Stimulated activated naive B cell treated with anti-CD40 and anti-IgM and Interleukin-4, amounts not matched to agents 10 μg/mL and 1 μg/mL and 100 μg/mL, for 72 hours (primary cell): ENCODE results near the gene RAMAC.
"Not testable (repeated sequence)": the region's sequence is repeated elsewhere in the genome, so short reads cannot be mapped to it uniquely, and the experiment has no call there.

Source experiments
- ATAC-seq, 2 donors: fragments of 150-1000 bp; cut with Tn5 transposase; replicated peaks; 2 replicates each; pipeline ENCODE4 v1.10.0; 2021; ENCODE audit warnings: moderate library complexity in 1 of 2
- DNase-seq: peaks from one replicate; pipeline ENCODE4 v3.0.0; 2021
- H3K27ac Mint-ChIP-seq: one replicate; pipeline ENCODE4 v1.8.0; 2022; ENCODE audit warnings: mild to moderate bottlenecking, mixed read lengths
- H3K27me3 Mint-ChIP-seq, 2 donors: one replicate each; pipeline ENCODE4 v1.8.0; 2022; ENCODE audit warnings: mixed read lengths in 2 of 2
- H3K36me3 Mint-ChIP-seq, 2 donors: one replicate each; pipeline ENCODE4 v1.8.0; 2022; ENCODE audit warnings: mixed read lengths in 2 of 2, mild to moderate bottlenecking in 1 of 2
- H3K4me1 Mint-ChIP-seq, 2 donors: one replicate each; pipeline ENCODE4 v1.8.0; 2022; ENCODE audit warnings: mixed read lengths in 2 of 2, mild to moderate bottlenecking in 1 of 2
- H3K4me3 Mint-ChIP-seq, 2 donors: one replicate each; pipeline ENCODE4 v1.8.0; 2022; ENCODE audit warnings: mild to moderate bottlenecking in 2 of 2, mixed read lengths in 2 of 2, moderate library complexity in 1 of 2
- H3K9me3 Mint-ChIP-seq, 2 donors: one replicate each; pipeline ENCODE4 v1.8.0; 2022; ENCODE audit warnings: mixed read lengths in 2 of 2, mild to moderate bottlenecking in 1 of 2

Gene RAMAC

DNA sequence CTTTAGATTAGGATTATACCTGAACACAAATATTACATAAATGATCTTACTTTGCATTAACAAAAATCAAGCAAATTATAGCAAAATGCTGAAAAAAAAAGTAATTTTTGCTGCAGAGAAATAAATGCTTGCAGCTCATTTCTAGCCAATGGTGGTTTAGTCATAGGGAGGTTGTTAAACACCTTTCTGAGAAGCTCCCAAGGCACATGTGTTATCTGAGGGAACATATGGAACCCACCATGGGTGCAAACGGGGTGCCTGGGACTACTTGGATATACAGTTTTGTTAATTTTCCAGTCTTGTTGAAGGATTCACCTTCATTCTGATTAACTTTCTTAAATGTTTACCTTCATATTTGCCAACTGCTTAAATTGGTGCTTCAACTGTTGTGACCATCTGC is 8.9 kb upstream of the RAMAC start:
- H3K36me3 Mint-ChIP-seq, result peaks cover 8 to 12% of the 10 kb centered on the region in 2 donors
- no peak for DNase-seq
- no peak overlapping the region for H3K4me3 Mint-ChIP-seq
- H3K27me3 Mint-ChIP-seq, result no peaks in the 10 kb centered on the region
- ATAC-seq, result no peak
- peaks cover 8 to 13% of the 10 kb centered on the region in 2 donors for H3K4me1 Mint-ChIP-seq
- no peaks in the 10 kb centered on the region for H3K9me3 Mint-ChIP-seq
- no peak overlapping the region for H3K27ac Mint-ChIP-seq

DNA sequence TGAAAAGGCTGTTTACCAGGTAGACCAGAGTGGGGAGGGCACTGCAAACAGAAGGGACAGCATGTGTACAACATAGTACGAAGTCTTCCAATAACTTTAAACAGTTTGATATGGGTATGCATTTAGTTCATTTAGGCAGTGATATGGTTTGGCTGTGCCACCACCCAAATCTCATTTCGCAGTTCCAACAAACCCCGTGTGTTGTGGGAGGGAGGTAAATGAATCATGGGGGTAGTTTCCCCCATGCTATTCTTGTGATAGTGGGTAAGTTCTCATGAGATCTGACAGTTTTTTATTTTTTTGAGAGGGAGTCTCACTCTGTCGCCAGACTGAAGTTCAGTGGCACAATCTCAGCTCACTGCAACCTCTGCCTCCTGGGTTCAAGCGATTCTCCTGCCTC is 7.6 kb upstream of the RAMAC start:
- peaks cover 9 to 12% of the 10 kb centered on the region in 2 donors for H3K36me3 Mint-ChIP-seq
- no peaks in the 10 kb centered on the region for H3K9me3 Mint-ChIP-seq
- H3K4me1 Mint-ChIP-seq, result peaks cover 8 to 10% of the 10 kb centered on the region in 2 donors
- DNase-seq, result no peak
- no peak overlapping the region for H3K27ac Mint-ChIP-seq
- H3K4me3 Mint-ChIP-seq, result no peak overlapping the region
- ATAC-seq, result peak in 1 of 2 donors; percentile 41
- H3K27me3 Mint-ChIP-seq, result no peaks in the 10 kb centered on the region

DNA sequence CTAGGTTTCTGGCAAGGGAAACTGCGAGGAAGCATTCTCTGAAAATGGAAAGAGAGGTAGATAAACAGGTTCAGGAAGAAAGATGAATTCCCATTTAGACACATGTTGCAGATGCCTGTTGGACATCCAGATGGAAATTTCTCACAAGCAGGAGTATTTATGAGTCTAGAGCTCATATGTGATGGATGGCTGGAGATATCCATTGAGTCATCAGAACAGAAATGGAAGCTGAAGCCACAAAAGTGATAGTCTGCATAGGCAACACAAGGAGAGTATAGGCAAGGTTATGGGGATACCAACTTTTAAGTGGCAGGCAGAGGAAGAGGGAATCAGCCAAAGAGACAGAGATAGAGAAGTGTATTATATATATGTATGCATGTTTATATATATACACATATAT is 6.3 kb upstream of the RAMAC start:
- Mint-ChIP-seq H3K27ac (no peak overlapping the region), H3K27me3 (no peaks in the 10 kb centered on the region)

DNA sequence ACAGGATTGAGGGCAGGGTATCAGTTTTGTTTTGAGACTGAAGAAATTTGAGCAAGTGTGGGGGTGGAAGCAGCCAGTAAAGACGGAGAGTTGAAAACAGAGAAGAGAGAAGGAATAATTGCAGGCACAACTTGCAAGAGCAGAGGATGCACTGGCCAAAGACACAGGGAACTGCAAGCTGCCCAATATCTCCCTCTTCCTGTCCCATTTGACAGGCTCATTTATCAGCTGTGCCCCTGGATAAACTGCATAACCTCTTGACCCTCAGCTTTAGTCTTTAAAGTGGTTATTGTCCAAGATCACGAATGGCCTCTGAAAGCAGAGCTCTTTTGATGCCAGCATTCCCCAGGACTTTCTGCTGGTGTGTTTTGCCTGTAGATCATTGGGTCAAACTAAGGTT is 5.0 kb upstream of the RAMAC start:
- ATAC-seq, result no peak
- Mint-ChIP-seq H3K4me1 (peaks cover 18 to 26% of the 10 kb centered on the region in 2 donors), H3K36me3 (peaks cover 10 to 19% of the 10 kb centered on the region in 2 donors), H3K27ac (no peak overlapping the region), H3K27me3 (no peaks in the 10 kb centered on the region), H3K9me3 (no peaks in the 10 kb centered on the region), H3K4me3 (no peak overlapping the region)
- DNase-seq, result no peak

More for the DNA sequence above, 6.3 kb upstream of the RAMAC start:
- ATAC-seq, result no peak
- Mint-ChIP-seq H3K4me3 (no peak overlapping the region), H3K36me3 (peaks cover 11 to 16% of the 10 kb centered on the region in 2 donors), H3K9me3 (no peaks in the 10 kb centered on the region), H3K4me1 (peaks cover 10 to 14% of the 10 kb centered on the region in 2 donors)
- no peak for DNase-seq

DNA sequence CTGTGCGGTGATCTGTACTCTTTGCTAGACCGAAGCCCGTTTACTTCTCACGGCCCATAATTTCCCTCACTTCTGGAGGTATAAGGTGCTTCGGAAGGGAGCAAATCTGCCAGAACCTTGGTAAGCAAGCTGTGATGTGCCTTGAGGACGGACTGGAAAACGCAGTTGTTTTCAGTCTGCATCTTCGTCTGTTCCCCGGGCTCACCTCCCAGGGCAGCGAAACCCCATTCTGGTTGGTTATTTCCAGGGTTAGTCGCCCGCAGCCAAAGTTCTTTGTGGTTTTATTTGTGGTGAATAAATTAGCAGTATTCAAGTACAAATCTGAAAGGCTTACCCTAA is 401 bp downstream of the RAMAC start:
- ATAC-seq, result peak; percentile 50 to 52
- peak overlapping the region; percentile 99 for H3K4me3 Mint-ChIP-seq
- peaks cover 12 to 25% of the 10 kb centered on the region in 2 donors for H3K4me1 Mint-ChIP-seq
- no peaks in the 10 kb centered on the region for H3K27me3 Mint-ChIP-seq
- no peaks in the 10 kb centered on the region for H3K9me3 Mint-ChIP-seq
- peaks cover 17 to 28% of the 10 kb centered on the region in 2 donors for H3K36me3 Mint-ChIP-seq
- DNase-seq, result no peak
- H3K27ac Mint-ChIP-seq, result peak overlapping the region; percentile 98

DNA sequence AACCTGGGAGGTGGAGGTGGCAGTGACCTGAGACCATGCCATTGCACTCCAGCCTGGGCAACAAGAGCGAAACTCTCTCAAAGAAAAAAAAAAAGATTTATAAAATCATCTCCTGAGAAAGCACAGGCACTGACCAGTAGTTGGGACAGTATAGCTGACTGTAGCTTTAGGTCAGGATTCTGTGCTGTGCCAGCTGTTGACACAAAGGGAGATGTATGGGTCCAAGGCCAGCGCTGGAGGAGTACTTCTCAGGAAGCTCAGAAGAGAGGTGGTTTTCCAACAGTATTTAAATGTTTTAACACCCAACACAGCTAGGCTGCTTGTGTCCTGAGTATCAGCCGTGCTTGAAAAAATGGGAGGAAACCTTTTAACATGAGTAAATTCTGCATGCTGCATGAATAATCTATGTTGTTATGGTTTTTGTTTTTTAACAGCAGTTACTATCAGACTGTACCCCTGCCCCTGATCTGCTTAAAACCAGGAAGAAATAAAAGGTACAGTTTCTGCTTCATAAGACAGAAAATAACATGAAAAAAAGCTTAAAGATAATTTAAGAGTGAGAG is 6.5 kb downstream of the RAMAC start:
- no peak for ATAC-seq
- no peak overlapping the region for H3K27ac Mint-ChIP-seq
- no peak overlapping the region for H3K4me3 Mint-ChIP-seq
- peaks cover 18 to 24% of the 10 kb centered on the region in 2 donors for H3K36me3 Mint-ChIP-seq
- no peaks in the 10 kb centered on the region for H3K27me3 Mint-ChIP-seq
- peaks cover 2 to 4% of the 10 kb centered on the region in 2 donors for H3K4me1 Mint-ChIP-seq
- H3K9me3 Mint-ChIP-seq, result no peaks in the 10 kb centered on the region
- DNase-seq, result no peak

DNA sequence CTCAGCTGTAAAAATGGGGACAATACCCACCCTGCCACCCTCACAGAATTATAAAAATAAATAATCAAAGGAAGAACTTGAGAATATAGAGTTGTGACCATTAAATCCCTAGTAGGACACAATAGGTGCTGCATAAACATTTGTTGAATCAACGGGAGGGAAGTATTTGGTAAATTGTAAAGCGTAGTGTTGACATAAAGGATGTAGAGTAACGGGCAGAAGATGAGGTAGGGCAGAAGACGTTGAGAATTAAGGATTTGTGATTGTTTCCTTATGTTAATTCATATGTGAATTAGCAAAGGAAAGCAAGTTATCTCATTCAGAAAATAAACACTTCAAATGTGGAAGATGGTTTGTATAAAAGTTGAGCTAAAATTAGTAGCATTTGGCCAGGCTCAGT is 7.1 kb downstream of the RAMAC start:
- Mint-ChIP-seq H3K27me3 (no peaks in the 10 kb centered on the region), H3K4me3 (no peak overlapping the region), H3K4me1 (peaks cover 0 to 2% of the 10 kb centered on the region in 2 donors), H3K9me3 (no peaks in the 10 kb centered on the region), H3K36me3 (peaks cover 15 to 22% of the 10 kb centered on the region in 2 donors), H3K27ac (no peak overlapping the region)
- no peak for DNase-seq
- no peak for ATAC-seq

DNA sequence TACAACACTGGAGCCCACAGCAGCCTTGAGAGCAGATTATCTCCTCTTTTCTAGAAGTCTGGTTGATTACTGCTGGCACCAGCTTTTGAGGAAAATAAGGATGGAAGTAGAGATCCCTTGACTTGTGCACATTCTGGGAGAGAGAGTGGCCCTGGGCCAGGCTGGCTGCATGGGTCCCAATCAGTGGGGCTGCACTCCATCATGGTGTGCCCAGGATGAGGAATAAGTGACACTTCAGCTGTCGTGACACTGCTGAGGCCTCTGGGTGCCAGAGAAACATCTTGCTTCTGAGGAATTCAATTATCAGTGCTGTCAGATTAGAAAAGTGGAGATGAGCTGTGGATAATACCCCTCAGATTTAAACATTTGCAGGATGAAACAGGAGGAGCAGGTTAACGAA is 9.1 kb downstream of the RAMAC start:
- Mint-ChIP-seq H3K27me3 (no peaks in the 10 kb centered on the region), H3K27ac (no peak overlapping the region), H3K36me3 (peaks cover 14 to 18% of the 10 kb centered on the region in 2 donors), H3K4me3 (no peak overlapping the region), H3K4me1 (peaks cover 4% of the 10 kb centered on the region in 2 donors), H3K9me3 (no peaks in the 10 kb centered on the region)
- ATAC-seq, result no peak
- no peak for DNase-seq

DNA sequence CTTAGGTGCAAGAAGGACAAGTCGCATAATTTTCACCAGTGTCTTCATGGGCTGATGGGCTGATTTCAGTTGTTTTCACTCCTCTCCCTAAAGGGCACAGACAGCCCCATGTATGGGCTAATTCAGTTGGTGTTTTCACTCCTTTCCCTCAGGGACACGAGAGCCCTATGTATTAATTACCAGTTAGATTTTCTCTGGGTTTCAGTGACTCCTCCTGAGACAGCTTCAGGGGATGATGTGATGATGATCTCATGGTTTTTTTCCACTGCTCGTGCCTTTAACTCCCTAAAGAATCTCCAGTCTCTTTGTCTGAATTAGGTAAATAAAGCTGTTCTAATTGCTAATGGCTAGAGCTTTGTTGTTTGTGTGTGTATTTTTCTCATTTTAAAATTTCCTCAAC is 9.9 kb downstream of the RAMAC start:
- H3K27ac Mint-ChIP-seq, result no peak overlapping the region
- no peak for ATAC-seq

DNA sequence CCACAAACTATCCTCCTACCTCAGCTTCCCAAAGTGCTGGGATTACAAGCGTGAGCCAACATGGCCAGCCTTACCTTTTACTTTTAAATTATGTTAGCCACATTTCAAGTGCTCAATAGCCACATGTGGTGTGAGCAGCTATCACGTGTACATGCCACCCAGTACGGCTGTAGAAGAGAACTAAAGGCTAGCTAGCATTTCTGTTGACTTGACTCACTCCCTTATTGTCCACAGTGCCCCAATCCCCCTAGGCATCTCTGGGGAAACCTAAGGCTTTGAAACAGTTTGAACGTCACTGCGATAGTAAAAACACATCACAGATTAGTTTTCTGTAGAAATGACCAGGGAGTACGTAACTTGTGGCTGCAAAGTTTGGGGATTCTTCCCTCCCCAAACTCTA is 13.4 kb downstream of the RAMAC start:
- H3K9me3 Mint-ChIP-seq, result no peaks in the 10 kb centered on the region
- no peak for ATAC-seq
- H3K27me3 Mint-ChIP-seq, result no peaks in the 10 kb centered on the region
- no peak overlapping the region for H3K27ac Mint-ChIP-seq
- DNase-seq, result no peak
- H3K4me3 Mint-ChIP-seq, result no peak overlapping the region
- peaks cover 3% of the 10 kb centered on the region in 2 donors for H3K36me3 Mint-ChIP-seq
- peaks cover 5 to 9% of the 10 kb centered on the region in 2 donors for H3K4me1 Mint-ChIP-seq

More for the DNA sequence above, 9.9 kb downstream of the RAMAC start:
- H3K27me3 Mint-ChIP-seq, result no peaks in the 10 kb centered on the region
- no peaks in the 10 kb centered on the region for H3K9me3 Mint-ChIP-seq
- DNase-seq, result no peak
- H3K4me3 Mint-ChIP-seq, result no peak overlapping the region
- peaks cover 10 to 12% of the 10 kb centered on the region in 2 donors for H3K36me3 Mint-ChIP-seq
- H3K4me1 Mint-ChIP-seq, result peaks cover 7 to 9% of the 10 kb centered on the region in 2 donors

DNA sequence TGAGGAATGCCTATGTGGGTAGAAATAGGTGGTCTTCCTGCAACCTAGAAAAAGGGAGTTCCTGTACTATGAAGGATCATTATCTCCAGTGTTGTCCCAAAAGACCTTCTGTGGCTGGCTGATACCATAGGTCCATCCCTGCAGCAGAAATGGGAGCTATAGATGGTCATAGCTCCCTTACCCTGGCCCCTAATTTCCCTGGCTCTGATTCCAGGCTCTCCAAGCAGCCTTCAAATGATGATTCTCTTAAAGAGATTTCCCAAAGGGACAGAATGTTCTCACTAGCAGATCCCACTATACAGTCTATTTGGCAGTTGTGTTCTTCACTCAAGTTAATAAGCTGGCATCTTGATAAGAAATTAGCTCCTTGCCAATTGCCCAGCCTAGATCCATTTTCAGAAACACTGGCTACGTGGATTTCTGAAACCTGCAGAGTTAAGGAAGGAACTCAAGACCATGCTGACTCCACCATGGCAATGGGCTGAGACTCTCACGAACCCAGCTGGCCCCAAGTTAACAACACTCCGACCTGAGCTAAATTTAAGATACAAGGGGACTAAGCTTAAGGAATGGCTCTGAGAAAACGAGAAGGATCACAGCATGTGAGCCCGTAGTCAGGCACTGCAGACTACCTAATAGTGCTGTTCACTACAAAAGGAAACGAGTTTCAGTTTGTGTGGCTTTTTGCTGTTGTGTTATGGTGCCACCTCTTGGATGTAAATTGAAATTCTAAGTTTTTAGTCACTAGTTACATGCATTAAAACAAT is 14.1 kb downstream of the RAMAC start:
- Mint-ChIP-seq H3K27me3 (no peaks in the 10 kb centered on the region), H3K4me1 (peaks cover 5 to 9% of the 10 kb centered on the region in 2 donors), H3K4me3 (peak overlapping the region; percentile 75 to 84), H3K27ac (peak overlapping the region; percentile 62), H3K36me3 (peaks cover 1 to 2% of the 10 kb centered on the region in 2 donors), H3K9me3 (no peaks in the 10 kb centered on the region)
- DNase-seq, result no peak
- peak; percentile 87 to 93 for ATAC-seq

DNA sequence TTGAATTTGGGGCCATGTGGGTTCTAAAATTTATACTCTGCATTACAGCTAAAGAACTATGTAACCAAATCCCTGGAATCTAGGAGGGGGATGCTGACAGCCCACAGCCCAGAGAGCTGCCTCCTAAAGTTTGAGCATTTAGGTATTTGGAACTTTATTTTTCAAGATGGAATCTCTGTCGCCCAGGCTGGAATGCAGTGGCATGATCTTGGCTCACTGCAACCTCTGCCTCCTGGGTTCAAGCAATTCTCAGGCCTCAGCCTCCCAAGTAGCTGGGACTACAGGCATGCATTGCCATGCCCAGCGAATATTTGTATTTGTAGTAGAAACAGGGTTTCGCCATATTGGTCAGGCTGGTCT is 14.6 kb downstream of the RAMAC start:
- not testable (repeated sequence) for DNase-seq, H3K9me3 Mint-ChIP-seq, H3K27me3 Mint-ChIP-seq, H3K4me3 Mint-ChIP-seq, H3K27ac Mint-ChIP-seq, H3K4me1 Mint-ChIP-seq, H3K36me3 Mint-ChIP-seq
- ATAC-seq, result peak; percentile 12 to 19

DNA sequence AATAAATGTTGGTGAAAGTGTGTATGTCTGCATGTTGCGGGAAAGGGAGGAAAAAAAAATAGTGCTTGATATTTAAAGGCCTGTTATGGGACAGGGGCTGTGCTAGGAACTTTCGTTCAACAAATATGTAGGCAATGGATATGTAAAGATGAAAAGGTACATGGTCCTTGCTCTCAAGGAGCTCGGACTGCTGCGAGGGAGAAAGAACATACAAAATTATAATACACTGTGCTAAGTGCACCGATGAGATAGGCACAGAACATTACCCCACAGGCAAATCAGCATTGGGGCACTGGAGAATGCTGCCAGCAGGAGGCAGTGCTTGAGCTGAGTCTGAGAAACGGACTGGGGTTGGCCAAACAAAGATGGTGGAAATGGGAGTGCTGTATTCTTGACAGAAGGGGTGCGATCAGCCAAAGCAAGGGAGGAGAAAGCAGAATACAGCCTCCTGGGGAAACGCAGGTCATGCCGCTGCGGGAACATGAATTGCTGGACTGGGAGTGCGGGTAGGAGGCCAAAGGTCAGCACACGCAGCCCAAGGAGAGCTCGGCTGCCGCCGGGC is 24.8 kb downstream of the RAMAC start:
- ATAC-seq (peak; percentile 76 to 79), DNase-seq (peak; percentile 75)
- peaks cover 36 to 38% of the 10 kb centered on the region in 2 donors for H3K4me1 Mint-ChIP-seq
- H3K27ac Mint-ChIP-seq, result peak overlapping the region; percentile 90
- H3K4me3 Mint-ChIP-seq, result peak overlapping the region; percentile 88 to 91
- H3K9me3 Mint-ChIP-seq, result peaks cover 0 to 8% of the 10 kb centered on the region in 2 donors
- H3K27me3 Mint-ChIP-seq, result no peaks in the 10 kb centered on the region
- peaks cover 4 to 49% of the 10 kb centered on the region in 2 donors for H3K36me3 Mint-ChIP-seq

DNA sequence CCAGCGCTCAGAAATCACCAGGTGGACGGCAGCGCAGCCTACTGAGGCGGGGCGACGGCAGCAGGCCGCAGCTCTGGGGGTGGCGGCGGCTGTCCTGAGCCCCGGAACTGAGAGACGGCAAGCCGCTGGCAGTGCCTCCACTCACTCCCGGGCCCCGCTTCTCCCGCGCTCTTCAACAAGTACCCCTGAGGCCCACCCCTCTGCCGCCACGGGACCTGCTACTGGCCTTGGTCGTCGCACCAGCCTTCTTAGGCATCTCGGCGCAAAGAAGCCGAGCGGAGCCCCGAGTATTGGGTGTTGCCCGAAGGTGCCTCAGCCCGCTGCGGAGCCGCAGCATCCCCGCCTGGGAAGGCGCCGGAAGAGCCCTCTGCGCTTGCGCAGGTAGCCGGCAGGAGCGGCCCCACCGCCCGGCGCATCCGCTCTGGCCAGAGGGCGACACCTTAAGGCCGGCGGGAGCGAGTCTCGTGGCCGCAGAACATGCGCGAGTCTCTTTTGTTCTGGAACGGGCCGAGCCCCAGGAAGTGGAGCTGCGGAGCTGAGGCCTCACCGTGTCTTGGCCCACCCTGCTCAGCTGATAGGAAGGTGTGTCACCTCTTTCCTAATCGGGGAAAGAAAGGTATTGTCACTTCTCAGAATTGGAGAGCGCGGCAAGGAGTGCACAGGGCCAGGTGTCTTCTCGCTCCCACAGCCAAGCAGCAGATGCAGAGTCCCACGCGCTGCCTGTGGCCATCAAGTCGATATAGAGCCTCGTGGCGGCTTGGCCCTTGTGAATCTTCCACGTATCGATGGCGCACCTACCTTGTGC is 25.5 kb downstream of the RAMAC start, which contains the start of gene C15orf40:
TSS of gene C15orf40 (minus strand) at position 369 of the 805 bp plus-strand sequence. CDS start at position 337, 32 bp downstream.
- H3K27me3 Mint-ChIP-seq, result no peaks in the 10 kb centered on the region
- peak; percentile 91 to 93 for ATAC-seq
- H3K27ac Mint-ChIP-seq, result peak within 1 kb of the TSS; percentile 90
- peak; percentile 88 for DNase-seq
- peaks cover 36 to 38% of the 10 kb centered on the region in 2 donors for H3K4me1 Mint-ChIP-seq
- peak within 1 kb of the TSS; percentile 88 to 91 for H3K4me3 Mint-ChIP-seq
- peaks cover 4 to 47% of the 10 kb centered on the region in 2 donors for H3K36me3 Mint-ChIP-seq
- peaks cover 0 to 8% of the 10 kb centered on the region in 2 donors for H3K9me3 Mint-ChIP-seq
